Stimulated activated memory B cell treated with anti-CD40 and anti-IgM and Interleukin-4, amounts not matched to agents 10 μg/mL and 1 μg/mL and 100 μg/mL, for 72 hours (primary cell): ENCODE data around the gene DST.
A peak's percentile ranks its signal among the peaks of the same experiment; 100 is the strongest.

ENCODE experiments used
- ATAC-seq: fragments of 150-1000 bp; cut with Tn5 transposase; 2 replicates; pipeline ENCODE4 v1.10.0; 2021
- H3K27ac Mint-ChIP-seq: one replicate; pipeline ENCODE4 v1.8.0; 2022; ENCODE audit warnings: mild to moderate bottlenecking, mixed read lengths
- H3K27me3 Mint-ChIP-seq: one replicate; pipeline ENCODE4 v1.8.0; 2022; ENCODE audit warnings: mixed read lengths
- H3K36me3 Mint-ChIP-seq: one replicate; pipeline ENCODE4 v1.8.0; 2022; ENCODE audit warnings: mixed read lengths
- H3K4me1 Mint-ChIP-seq: one replicate; pipeline ENCODE4 v1.8.0; 2022; ENCODE audit warnings: mixed read lengths
- H3K4me3 Mint-ChIP-seq: one replicate; pipeline ENCODE4 v1.8.0; 2022; ENCODE audit warnings: mild to moderate bottlenecking, moderate library complexity, mixed read lengths
- H3K9me3 Mint-ChIP-seq: one replicate; pipeline ENCODE4 v1.8.0; 2022; ENCODE audit warnings: mixed read lengths

Gene DST

GRCh38 chr6:56547687-56548086 is 95.0 kb downstream of the DST start:
- Mint-ChIP-seq H3K27ac (no peak overlapping the region), H3K9me3 (no peaks in the 10 kb centered on the region), H3K4me1 (no peaks in the 10 kb centered on the region), H3K27me3 (no peaks in the 10 kb centered on the region), H3K36me3 (no peaks in the 10 kb centered on the region), H3K4me3 (no peak overlapping the region)
- no peak for ATAC-seq

DNA sequence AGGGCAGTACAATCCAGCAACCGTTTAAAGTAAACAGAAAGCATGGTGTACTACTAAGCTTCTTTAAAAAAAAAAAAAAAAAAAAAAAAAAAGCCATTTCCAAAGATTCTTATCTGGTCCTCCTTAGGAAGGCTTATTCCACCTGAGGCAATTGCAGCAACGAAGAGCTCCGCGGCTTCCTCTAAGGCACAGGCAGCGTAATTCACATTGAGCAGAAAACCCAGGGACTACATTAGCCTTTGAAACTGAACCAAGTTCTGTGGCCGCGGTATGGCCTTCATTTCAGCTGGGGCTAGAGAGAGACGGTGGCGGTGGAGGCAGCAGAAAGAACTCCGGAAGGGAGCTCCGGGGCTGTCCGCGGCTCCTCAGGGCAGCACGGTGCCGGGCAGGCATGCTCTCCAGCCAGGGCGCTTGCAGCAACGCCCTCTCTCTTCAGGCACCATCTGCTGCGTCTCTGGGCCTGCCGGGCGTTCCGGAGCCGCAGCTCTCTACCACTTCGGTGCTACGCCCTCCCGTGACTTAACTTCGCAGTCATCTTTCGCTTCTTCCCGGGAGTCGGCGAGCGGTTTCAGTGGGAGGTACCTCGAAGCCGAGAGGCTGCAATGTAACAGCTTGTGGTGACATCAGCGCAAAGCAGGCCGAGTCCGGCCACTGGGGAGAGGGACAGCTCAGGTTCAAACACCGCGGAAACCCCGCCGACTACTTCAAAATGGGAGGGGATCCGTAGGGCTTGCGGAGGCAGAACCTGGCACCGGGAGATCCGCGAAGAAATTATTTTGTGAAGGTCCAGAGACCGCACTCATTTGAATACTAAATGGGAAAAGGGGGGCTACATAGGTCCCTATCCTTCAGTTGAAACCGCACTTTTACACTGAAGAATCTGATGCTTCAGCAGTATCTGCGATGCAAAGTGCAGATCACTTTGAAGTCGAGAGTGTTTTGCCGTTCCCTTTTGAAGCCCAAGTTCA is 100.0 kb downstream of the DST start:
- H3K36me3 Mint-ChIP-seq: no peaks in the 10 kb centered on the region
- no peaks in the 10 kb centered on the region for H3K4me1 Mint-ChIP-seq
- H3K27ac Mint-ChIP-seq: no peak overlapping the region
- ATAC-seq: peak; percentile 91
- no peaks in the 10 kb centered on the region for H3K27me3 Mint-ChIP-seq
- no peak overlapping the region for H3K4me3 Mint-ChIP-seq
- H3K9me3 Mint-ChIP-seq: no peaks in the 10 kb centered on the region

DNA sequence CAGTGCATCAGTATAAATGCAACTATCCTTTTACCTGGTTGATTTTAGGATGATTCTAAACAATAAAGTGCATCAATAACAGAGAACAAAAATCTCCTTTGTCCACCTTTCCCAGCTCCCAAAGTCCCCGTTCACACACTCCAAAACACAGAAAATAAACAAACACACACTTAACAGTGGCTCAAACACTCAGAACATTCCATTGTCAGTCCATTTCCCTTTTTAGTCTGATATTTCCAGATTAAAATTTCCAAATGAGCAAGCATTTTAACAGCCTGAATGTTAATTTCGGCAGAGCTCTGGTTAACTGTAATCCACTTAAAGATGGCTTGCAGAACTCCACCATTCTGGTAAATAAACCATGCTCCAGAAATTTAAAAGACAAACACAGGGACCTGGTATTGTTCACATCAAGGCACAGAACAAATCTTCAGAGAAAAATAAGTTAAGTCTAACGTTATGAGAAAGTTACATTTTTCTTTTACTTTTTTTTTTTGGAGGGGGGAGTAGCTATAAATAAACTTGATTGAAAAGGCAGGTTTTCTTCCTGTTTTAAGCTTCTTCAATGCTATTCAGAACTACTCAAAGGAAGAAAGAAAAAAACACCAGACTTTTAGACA is 100.8 kb downstream of the DST start:
- no peaks in the 10 kb centered on the region for H3K4me1 Mint-ChIP-seq
- H3K27ac Mint-ChIP-seq: no peak overlapping the region
- no peaks in the 10 kb centered on the region for H3K36me3 Mint-ChIP-seq
- ATAC-seq: no peak
- H3K4me3 Mint-ChIP-seq: no peak overlapping the region
- H3K27me3 Mint-ChIP-seq: no peaks in the 10 kb centered on the region
- H3K9me3 Mint-ChIP-seq: no peaks in the 10 kb centered on the region

DNA sequence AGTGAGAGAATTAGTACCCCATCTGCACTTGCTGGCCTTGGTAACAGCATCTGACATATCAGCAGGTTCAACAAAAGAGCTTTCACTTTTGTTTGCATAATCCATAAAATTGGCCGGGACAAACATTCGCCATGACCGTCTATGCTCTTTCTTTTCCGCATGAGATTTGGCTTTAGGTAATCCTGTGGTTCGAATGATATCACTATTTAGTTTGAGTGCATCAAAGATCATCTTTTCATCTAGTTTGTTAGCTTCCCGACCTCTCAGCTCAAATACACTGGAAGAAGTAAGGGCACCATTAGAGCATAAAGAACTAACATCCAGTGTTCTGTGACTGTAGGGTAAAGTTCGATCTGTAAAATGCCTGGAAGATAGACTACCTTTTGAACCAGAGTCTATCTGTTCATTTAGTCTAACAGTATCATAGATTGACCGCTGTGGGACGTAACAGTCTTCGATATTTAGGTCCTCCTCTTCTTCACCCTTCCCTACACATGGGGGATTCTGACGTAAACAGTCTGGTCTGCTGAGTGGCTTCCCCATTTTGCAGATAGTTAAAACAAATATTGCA is 101.6 kb downstream of the DST start:
- Mint-ChIP-seq H3K36me3 (no peaks in the 10 kb centered on the region), H3K27me3 (no peaks in the 10 kb centered on the region), H3K4me1 (no peaks in the 10 kb centered on the region), H3K4me3 (no peak overlapping the region), H3K9me3 (no peaks in the 10 kb centered on the region), H3K27ac (no peak overlapping the region)
- no peak for ATAC-seq

- Mint-ChIP-seq H3K36me3 (no peaks in the 10 kb centered on the region), H3K4me1 (no peaks in the 10 kb centered on the region), H3K4me3 (no peak overlapping the region), H3K27ac (no peak overlapping the region), H3K27me3 (no peaks in the 10 kb centered on the region), H3K9me3 (no peaks in the 10 kb centered on the region)
- ATAC-seq: no peak
Observed at GRCh38 chr6:56540232-56541029, 102.3 kb downstream of the DST start.

DNA sequence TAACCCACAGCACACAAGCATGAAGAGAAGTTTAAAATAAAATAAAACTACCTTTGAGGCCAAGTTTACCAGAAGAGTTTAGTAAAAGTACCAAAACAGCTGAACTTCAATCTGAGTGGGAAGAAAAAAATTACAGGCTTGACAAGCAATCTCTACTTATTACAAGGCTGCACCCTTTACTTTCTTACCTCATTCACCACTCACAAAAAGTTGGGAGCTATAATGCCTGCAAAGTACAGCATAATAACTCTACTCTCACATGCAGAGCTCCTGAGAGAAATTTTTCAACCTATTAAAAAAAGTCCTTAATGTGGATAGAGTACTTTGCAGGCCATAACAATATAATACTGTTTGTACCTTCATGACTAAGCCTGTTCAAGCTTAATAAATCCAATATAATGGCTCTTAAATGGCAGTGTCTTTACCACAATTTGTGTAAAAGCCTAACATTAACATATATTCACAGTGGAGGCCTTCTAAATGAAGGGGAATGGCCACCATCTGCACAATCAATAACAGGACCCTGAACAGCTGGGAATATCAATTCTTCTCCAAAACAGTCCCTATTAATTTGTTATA is 103.1 kb downstream of the DST start:
- H3K4me3 Mint-ChIP-seq: no peak overlapping the region
- no peaks in the 10 kb centered on the region for H3K36me3 Mint-ChIP-seq
- no peak overlapping the region for H3K27ac Mint-ChIP-seq
- no peaks in the 10 kb centered on the region for H3K4me1 Mint-ChIP-seq
- no peak for ATAC-seq
- no peaks in the 10 kb centered on the region for H3K27me3 Mint-ChIP-seq
- H3K9me3 Mint-ChIP-seq: no peaks in the 10 kb centered on the region

GRCh38 chr6:56538851-56539250 is 103.8 kb downstream of the DST start:
- Mint-ChIP-seq H3K9me3 (no peaks in the 10 kb centered on the region), H3K27me3 (no peaks in the 10 kb centered on the region), H3K36me3 (no peaks in the 10 kb centered on the region), H3K27ac (no peak overlapping the region), H3K4me1 (no peaks in the 10 kb centered on the region), H3K4me3 (no peak overlapping the region)
- no peak for ATAC-seq

DNA sequence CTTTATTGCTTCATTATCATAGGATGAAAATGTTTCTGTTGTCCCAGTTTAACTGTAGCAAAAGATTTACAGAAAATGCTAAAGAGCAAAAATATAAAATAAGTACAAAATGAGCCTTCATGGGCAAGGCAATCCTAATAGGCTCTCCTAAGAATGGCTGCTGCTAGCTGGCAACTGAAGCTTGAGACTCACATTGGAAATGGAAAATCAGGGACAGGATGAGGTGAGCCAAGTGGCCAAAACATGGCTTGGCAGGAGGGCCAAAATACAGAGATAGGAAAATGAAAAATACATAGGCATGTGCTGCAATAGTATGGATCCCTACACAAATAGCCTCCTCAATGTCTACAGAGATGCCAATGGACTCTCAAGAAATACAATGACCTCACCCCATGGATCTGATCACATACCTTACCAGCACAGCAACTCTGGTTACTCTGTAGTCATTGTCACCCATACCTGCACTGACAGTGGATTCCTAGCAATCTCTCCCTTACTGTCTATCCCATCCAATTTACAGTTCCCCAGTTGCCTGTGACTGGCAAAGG is 105.4 kb downstream of the DST start:
- Mint-ChIP-seq H3K36me3 (no peaks in the 10 kb centered on the region), H3K27me3 (no peaks in the 10 kb centered on the region), H3K27ac (no peak overlapping the region), H3K4me3 (no peak overlapping the region), H3K4me1 (no peaks in the 10 kb centered on the region), H3K9me3 (no peaks in the 10 kb centered on the region)
- no peak for ATAC-seq

GRCh38 chr6:56536536-56536935 is 106.2 kb downstream of the DST start:
- no peaks in the 10 kb centered on the region for H3K27me3 Mint-ChIP-seq
- no peak overlapping the region for H3K27ac Mint-ChIP-seq
- no peaks in the 10 kb centered on the region for H3K9me3 Mint-ChIP-seq
- H3K4me3 Mint-ChIP-seq: no peak overlapping the region
- no peaks in the 10 kb centered on the region for H3K4me1 Mint-ChIP-seq
- ATAC-seq: no peak
- H3K36me3 Mint-ChIP-seq: no peaks in the 10 kb centered on the region

DNA sequence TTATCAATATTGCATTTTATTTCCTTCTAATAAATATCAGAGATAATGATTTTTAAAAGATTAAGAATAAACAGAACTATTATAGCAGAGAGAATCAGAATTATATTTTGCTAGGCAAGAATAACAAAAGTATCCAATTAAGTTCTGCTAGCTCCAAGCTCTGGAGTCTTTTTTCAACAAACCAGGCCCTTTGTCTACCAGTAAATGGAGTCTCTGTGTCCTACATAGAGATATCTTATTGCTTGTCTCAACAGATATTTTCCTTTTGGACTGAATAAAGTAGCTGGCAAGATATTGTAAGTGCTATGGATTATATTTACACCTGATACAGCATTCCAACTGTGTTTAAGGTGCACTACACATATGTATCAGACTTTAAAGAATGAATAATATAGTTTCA is 107.1 kb downstream of the DST start:
- no peaks in the 10 kb centered on the region for H3K9me3 Mint-ChIP-seq
- no peaks in the 10 kb centered on the region for H3K4me1 Mint-ChIP-seq
- no peak overlapping the region for H3K4me3 Mint-ChIP-seq
- ATAC-seq: no peak
- H3K27me3 Mint-ChIP-seq: no peaks in the 10 kb centered on the region
- H3K27ac Mint-ChIP-seq: no peak overlapping the region
- H3K36me3 Mint-ChIP-seq: no peaks in the 10 kb centered on the region

GRCh38 chr6:56534680-56535419 is 107.8 kb downstream of the DST start:
- Mint-ChIP-seq H3K36me3 (no peaks in the 10 kb centered on the region), H3K4me1 (no peaks in the 10 kb centered on the region), H3K4me3 (no peak overlapping the region), H3K27me3 (no peaks in the 10 kb centered on the region), H3K27ac (no peak overlapping the region), H3K9me3 (no peaks in the 10 kb centered on the region)
- no peak for ATAC-seq

GRCh38 chr6:56532766-56533551 is 109.7 kb downstream of the DST start:
- Mint-ChIP-seq H3K27me3 (no peaks in the 10 kb centered on the region), H3K4me1 (no peaks in the 10 kb centered on the region), H3K36me3 (no peaks in the 10 kb centered on the region), H3K4me3 (no peak overlapping the region), H3K27ac (no peak overlapping the region), H3K9me3 (no peaks in the 10 kb centered on the region)
- no peak for ATAC-seq

DNA sequence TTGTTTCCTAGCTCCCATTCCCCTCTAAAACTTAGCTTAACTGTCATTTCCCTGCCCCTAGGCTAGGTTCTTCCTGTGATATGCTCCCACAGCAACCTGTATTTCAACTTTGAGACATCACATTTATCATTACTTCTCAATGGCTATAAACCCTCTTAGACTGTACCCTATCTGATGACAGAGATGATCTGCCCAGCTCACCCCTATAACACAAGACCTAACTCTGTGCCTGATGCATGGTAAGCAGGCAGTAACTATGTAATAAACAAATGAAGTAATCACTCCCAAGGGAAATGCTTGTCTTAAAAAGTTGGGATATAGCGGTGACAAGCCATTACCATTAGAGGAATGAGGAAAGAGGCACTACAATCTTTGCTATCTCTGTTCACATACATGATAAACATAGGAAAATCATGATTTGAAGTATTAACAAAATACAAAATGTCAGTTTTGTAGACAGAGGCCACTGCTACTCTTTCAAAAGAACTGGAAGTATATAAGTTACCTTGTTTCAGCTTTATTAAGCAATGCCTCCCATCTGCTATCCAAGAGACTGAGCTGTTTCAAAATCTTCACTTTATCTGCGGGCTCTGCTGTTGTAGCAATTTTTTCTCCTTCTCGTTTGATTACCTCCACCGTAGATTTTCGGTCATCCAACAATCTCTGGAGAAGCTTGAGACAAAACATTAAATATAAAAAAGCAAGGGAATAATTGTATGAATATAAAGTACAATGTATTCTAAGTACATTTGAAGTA is 110.7 kb downstream of the DST start:
- Mint-ChIP-seq H3K4me1 (no peaks in the 10 kb centered on the region), H3K9me3 (no peaks in the 10 kb centered on the region), H3K36me3 (no peaks in the 10 kb centered on the region), H3K27ac (no peak overlapping the region), H3K4me3 (no peak overlapping the region), H3K27me3 (no peaks in the 10 kb centered on the region)
- ATAC-seq: no peak
